ENCODE measurements around the gene MSTN. TPM values are rescaled to one million over a fixed set of nuclear protein-coding genes. Genes with fewer than 3 reads are reported as not detected.

The MSTN gene
- total RNA-seq, 1 experiment from 2014 or later, result not detected

DNA sequence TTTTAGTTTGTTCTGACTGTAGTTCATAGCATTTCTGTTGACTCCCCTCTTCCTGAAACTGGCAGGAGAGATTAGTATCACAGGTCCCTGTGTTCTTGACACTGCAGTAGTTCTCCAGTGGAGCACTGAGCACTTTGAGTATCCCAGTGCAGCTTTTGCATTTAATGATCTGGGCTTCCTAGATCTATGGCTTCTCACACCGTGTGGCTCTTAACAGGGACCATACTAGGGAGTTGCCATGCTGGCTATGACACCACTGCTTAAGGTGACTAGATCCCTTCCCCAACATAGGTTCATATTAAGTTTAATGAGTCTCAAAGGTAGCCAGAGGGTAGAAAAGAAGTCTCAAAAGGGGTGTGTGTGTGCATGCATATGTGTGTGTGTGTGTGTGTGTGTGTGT, 6.2 kb upstream of the MSTN start:
- Mint-ChIP-seq H3K36me3 (no peaks in the 10 kb centered on the region), H3K9me3 (no peaks in the 10 kb centered on the region), H3K4me1 (no peaks in the 10 kb centered on the region), H3K27me3 (ENCODE audit: low read depth) (no peaks in the 10 kb centered on the region), H3K4me3 (no peak overlapping the region), H3K27ac (no peak overlapping the region)
- ATAC-seq (no peak), DNase-seq (ENCODE audit: low spot score) (no peak)
- no peak for TF ChIP-seq CREB1 (CRISPR knock-in tag; IDR thresholded peaks at IDR 0.05)
- TF ChIP-seq SMAD3 (CRISPR knock-in tag; IDR thresholded peaks at IDR 0.05; ENCODE audit: borderline replicate concordance), result no peak
- TF ChIP-seq NR2C2 (CRISPR knock-in tag; IDR thresholded peaks at IDR 0.05), result no peak
- no peak for TF ChIP-seq ZNF671 (CRISPR knock-in tag; IDR thresholded peaks at IDR 0.05)
- TF ChIP-seq, protein P1, sequence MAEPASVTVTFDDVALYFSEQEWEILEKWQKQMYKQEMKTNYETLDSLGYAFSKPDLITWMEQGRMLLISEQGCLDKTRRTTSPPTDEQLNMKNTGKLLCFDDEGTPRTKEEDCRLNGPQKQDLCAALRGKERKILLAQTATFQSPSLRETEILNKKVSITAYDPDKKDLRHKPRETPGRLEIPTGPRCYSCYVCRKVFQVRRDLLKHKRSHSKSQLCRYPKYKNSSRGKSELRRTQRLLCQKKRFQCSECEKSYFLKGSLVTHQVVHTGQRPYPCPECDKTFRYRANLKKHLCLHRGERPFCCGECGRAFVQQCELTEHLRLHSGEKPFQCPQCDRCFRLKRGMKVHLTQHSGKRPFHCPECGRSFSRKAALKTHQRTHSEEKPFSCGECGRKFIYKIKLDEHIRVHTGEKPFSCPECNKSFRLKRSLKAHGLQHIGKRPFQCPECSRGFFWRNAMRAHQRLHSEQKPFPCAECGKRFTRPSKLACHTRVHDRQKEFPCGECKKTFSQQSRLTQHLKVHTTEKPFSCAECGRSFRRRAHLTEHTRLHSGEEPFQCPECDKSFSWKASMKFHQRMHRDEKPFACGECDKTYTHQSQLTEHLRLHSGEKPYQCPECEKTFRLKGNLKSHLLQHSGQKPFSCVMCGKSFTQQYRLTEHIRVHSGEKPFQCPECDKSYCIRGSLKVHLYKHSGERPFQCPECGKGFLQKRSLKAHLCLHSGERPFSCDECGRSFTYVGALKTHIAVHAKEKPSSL (CRISPR knock-in tag; conservative IDR thresholded peaks at IDR 0.05), result no peak
- TF ChIP-seq, protein P2, sequence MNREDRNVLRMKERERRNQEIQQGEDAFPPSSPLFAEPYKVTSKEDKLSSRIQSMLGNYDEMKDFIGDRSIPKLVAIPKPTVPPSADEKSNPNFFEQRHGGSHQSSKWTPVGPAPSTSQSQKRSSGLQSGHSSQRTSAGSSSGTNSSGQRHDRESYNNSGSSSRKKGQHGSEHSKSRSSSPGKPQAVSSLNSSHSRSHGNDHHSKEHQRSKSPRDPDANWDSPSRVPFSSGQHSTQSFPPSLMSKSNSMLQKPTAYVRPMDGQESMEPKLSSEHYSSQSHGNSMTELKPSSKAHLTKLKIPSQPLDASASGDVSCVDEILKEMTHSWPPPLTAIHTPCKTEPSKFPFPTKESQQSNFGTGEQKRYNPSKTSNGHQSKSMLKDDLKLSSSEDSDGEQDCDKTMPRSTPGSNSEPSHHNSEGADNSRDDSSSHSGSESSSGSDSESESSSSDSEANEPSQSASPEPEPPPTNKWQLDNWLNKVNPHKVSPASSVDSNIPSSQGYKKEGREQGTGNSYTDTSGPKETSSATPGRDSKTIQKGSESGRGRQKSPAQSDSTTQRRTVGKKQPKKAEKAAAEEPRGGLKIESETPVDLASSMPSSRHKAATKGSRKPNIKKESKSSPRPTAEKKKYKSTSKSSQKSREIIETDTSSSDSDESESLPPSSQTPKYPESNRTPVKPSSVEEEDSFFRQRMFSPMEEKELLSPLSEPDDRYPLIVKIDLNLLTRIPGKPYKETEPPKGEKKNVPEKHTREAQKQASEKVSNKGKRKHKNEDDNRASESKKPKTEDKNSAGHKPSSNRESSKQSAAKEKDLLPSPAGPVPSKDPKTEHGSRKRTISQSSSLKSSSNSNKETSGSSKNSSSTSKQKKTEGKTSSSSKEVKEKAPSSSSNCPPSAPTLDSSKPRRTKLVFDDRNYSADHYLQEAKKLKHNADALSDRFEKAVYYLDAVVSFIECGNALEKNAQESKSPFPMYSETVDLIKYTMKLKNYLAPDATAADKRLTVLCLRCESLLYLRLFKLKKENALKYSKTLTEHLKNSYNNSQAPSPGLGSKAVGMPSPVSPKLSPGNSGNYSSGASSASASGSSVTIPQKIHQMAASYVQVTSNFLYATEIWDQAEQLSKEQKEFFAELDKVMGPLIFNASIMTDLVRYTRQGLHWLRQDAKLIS (CRISPR knock-in tag; IDR thresholded peaks at IDR 0.05; ENCODE audit: borderline replicate concordance), result no peak
- TF ChIP-seq NR3C1 (CRISPR knock-in tag; conservative IDR thresholded peaks at IDR 0.05; ENCODE audit: low read depth), result no peak
- no peak for TF ChIP-seq SMAD4 (CRISPR knock-in tag; IDR thresholded peaks at IDR 0.05)
- TF ChIP-seq, protein P3, sequence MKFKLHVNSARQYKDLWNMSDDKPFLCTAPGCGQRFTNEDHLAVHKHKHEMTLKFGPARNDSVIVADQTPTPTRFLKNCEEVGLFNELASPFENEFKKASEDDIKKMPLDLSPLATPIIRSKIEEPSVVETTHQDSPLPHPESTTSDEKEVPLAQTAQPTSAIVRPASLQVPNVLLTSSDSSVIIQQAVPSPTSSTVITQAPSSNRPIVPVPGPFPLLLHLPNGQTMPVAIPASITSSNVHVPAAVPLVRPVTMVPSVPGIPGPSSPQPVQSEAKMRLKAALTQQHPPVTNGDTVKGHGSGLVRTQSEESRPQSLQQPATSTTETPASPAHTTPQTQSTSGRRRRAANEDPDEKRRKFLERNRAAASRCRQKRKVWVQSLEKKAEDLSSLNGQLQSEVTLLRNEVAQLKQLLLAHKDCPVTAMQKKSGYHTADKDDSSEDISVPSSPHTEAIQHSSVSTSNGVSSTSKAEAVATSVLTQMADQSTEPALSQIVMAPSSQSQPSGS (CRISPR knock-in tag; IDR thresholded peaks at IDR 0.05; ENCODE audit: borderline replicate concordance, low read depth), result no peak
- TF ChIP-seq, protein P4, sequence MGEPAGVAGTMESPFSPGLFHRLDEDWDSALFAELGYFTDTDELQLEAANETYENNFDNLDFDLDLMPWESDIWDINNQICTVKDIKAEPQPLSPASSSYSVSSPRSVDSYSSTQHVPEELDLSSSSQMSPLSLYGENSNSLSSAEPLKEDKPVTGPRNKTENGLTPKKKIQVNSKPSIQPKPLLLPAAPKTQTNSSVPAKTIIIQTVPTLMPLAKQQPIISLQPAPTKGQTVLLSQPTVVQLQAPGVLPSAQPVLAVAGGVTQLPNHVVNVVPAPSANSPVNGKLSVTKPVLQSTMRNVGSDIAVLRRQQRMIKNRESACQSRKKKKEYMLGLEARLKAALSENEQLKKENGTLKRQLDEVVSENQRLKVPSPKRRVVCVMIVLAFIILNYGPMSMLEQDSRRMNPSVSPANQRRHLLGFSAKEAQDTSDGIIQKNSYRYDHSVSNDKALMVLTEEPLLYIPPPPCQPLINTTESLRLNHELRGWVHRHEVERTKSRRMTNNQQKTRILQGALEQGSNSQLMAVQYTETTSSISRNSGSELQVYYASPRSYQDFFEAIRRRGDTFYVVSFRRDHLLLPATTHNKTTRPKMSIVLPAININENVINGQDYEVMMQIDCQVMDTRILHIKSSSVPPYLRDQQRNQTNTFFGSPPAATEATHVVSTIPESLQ (CRISPR knock-in tag; IDR thresholded peaks at IDR 0.05), result no peak
- no peak for TF ChIP-seq OVOL2 (CRISPR knock-in tag; IDR thresholded peaks at IDR 0.05; ENCODE audit: borderline replicate concordance)
- no peak for TF ChIP-seq ATF1 (CRISPR knock-in tag; IDR thresholded peaks at IDR 0.05)
- TF ChIP-seq ESRRA (CRISPR knock-in tag; IDR thresholded peaks at IDR 0.05; ENCODE audit: borderline replicate concordance), result no peak
- TF ChIP-seq FOXJ3 (CRISPR knock-in tag; IDR thresholded peaks at IDR 0.05; ENCODE audit: borderline replicate concordance), result no peak
- no peak for TF ChIP-seq RELA (CRISPR knock-in tag; IDR thresholded peaks at IDR 0.05; ENCODE audit: borderline replicate concordance)
- no peak for TF ChIP-seq MYBL2 (CRISPR knock-in tag; IDR thresholded peaks at IDR 0.05)
- TF ChIP-seq, protein P5, sequence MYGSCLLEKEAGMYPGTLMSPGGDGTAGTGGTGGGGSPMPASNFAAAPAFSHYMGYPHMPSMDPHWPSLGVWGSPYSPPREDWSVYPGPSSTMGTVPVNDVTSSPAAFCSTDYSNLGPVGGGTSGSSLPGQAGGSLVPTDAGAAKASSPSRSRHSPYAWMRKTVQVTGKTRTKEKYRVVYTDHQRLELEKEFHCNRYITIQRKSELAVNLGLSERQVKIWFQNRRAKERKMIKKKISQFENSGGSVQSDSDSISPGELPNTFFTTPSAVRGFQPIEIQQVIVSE (CRISPR knock-in tag; IDR thresholded peaks at IDR 0.05; ENCODE audit: borderline replicate concordance), result no peak
- no peak for TF ChIP-seq EMX1 (CRISPR knock-in tag; IDR thresholded peaks at IDR 0.05)
- TF ChIP-seq TEAD1 (CRISPR knock-in tag; IDR thresholded peaks at IDR 0.05), result no peak
- TF ChIP-seq ZNF396 (CRISPR knock-in tag; IDR thresholded peaks at IDR 0.05; ENCODE audit: borderline replicate concordance), result no peak
- CTCF ChIA-PET, result interaction anchor here (1.2 kb wide), 1 partner anchor 14 kb away, joined by 3 read pairs; no protein-coding TSS in a partner anchor
- POLR2A ChIA-PET, result no interaction called here

All from WTC11 (cell line).